IPS-NIHi11 (cell line): ENCODE measurements around the gene VTI1A.

Source experiments
- DNase-seq: peaks from one replicate; pipeline ENCODE4 v3.0.0; 2012; ENCODE audit warnings: mixed read lengths, low spot score

VTI1A gene

DNA sequence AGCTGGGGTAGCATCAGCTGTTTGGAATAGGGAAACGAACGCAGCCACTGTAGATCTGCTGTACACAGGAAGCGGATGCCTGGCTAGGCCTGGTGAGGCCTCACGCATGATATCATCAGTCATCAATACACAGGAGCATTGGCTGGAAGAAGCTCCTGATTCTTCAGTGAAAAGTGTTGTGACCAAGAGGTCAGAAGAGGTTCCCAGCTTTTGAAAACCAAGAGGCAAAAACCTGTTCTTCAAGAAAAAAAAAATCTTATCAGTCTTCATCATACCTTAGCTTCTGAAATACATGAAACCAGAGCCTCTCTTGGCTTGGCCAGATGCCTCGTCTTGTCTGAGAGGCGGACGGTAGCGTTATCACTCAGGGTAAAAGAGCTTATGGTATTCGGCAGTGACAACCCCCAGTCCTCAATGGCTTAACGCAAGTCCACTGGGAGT, 363.7 kb downstream of the VTI1A start:
- DNase-seq, result no peak

DNA sequence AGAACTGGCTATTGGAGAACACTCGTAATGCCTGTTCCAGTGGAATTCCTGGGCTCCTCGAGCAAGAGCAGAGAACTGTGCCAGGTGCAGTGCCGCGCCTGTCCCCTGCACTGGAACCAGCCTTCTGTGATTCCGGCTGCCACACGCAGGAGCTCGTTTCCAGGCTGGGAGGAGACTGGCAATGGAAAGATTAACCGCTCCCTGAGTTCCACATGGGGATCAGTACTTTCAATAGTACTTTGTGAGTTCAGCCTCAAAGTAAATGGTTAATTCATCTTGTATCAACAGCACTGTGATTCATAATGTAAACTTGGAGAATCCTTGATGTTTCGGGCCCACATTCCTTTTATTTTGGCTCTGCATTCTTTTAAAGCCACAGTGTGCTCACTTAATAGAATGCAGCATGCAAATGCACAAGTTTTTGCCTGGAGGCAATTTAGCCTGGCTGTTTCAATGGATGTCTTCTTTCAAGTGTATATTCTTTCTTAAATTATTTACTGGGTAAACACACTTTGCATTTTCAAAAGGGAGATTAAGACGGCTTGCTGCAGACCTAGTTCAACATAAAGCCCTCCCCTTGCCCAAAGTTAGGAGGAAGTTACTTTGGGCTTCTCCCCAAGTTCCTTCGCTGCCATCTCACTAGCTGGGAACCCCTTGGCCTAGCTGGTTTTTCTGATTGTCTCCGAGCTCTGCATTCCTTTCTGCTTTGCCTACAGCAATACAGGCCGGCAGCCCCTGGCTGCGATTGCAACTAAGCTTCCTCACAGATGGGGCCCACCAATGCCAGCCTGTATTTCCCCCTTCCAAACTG, 364.9 kb downstream of the VTI1A start:
- peak; percentile 61 for DNase-seq

DNA sequence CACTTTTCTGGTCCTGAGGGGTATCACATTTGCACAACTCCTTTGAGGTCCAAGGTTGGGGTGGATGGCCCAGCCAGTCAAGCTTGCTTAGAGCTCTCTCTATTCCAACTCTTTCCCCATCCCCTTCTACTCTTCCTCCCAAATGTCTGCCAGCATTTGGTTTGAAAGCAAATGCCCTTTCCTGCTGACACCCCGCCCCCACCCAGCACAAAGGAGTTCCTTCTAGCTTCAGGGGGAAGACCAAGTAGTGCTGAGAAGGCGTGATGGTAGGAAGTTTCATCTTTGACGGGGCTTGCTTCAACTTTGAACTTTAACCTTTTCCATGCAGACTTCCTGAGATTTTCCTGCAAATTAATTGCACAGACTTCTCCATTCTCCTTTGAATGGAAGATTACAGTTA, 365.6 kb downstream of the VTI1A start:
- DNase-seq, result no peak

DNA sequence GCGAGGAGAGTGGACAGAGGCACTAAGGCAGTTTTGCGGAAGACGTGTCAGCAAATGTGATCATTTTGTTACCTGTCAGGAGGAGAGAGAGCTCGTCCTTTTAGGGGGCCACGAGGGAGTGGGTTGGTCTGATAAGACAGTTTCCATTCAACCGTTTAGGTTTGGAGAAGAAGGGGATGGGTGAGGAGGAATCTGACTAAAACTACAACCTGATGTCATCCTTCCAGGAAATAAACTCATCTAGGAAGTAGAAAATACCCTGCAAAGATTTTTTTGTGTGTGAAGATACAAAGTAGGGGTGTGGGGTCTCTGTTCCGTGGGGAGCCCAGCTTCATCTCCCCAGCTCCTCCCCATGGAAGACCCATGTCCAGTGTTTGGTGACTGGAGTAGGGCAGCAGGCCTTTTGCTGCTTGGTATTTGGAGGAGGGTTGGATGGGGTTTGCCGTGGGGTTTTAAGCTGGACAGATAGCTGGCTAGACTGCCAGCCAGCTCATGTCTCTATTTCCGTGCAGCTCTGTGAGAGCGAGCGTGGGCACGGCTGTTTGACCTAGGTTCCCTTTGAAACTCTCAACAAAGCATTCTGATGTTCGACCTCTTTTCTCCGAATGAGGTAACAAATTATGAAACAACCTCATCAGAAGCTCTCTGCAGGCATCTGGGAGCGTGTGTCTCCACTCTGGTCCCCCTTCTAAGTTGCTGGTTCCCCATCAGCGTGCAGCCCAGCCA, 367.0 kb downstream of the VTI1A start:
- no peak for DNase-seq

DNA sequence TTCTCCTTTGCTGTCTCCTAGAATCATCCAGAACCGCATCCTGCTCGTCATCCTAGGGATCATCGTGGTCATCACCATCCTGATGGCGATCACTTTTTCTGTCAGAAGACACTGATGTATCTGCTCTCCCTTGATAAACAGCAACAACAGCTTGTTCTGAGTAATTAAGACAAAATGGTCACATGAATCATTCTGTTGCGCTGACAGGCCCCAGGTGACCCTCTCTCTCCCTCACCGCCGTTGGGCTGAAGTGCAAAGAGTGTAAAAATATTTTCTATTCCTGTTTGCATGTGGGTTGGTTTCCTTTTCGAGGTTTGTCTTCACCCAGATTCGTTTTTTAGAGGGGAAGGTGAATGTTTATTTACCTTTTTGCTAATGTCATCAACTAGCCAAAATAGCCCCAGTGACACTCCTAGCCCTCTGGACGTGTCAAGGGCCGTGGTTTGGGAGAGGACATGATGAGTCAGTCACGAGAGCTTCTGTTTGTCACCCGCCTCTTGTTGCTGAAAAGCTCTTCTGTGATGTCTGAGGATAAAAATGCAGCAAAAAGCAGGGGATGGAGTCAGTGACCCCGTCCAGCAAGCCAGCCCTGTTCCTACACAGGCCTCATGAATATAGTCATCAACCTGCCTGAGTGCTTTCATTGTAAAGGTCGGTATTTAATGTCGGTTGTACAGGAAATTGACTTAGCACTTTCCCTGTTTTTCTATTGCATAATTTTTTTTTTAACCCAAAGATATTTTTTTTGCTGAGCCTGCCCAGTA, 368.4 kb downstream of the VTI1A start:
- DNase-seq, result no peak

DNA sequence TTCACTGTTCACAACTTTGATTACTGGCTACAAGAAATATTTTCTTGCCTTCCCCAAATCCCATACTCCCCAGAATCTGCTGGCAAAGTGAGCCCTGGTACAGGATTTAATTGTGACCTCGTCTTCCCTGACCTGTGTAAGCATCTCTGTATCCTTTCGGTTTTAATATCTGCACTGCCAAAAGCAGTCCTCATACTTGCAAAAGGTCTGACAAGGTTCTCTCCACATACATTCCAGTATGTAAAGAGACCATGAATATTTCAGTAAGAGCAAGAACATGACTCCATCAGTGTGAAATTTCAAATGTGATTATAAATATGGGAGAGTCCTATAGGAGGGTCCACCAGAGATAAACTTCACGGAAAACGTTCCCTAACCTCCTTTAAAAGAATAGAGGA, 369.0 kb downstream of the VTI1A start:
- DNase-seq, result no peak

DNA sequence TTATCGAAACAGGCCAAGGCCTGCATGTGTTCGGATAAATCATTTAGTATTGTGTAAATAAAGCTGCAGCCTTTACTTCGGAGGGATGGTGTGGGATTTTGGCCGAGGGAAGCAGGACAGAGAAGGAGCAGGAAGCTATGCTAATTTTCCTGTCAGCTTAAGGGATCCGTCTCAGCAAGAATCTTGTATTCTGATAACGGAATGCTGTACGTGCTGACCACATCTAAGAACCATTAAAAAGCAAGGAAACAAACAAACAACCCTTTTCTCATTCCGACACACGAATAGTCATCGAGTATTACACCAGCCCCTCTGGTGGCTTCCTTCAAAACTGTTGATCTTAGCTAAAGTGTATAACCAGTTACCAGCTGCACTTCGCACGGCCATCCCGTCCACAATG, 369.9 kb downstream of the VTI1A start:
- DNase-seq, result no peak

DNA sequence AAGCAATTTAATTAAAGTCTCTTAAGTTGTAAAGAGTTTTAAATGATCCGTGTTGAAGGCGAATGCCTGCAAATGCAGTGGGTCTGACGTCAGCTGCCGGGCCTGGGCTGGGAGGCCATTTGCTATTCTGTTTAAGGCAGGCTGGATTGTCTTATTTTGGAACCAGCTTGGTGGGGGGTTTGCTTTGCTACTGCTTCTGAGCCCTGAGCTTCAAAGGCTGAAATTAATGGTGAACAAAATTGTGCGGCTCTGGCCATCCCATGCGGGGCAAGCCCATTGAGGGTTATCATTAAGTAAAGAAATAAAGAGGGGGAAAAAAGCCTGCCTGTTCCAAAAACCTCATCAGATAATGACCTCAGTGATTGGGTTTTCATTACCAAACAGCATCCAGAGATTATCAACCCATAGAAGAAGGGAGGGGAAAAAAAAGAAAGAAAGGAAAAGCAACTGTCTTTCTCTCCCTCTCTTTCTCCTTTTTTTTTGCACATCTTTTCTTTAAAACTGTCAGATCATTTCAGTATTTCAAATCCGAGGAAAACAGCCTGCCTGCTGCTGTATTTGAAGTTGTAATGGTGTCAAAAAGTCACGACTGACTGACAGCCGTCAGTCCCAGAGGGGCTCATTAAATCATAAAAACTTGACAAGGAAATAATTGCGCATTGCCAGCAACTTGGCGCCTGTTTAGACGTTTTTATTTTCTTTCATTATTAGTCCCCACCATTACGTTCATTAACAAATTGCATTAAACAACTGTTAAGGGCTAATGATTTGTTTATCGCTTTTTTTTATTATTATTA, 371.2 kb downstream of the VTI1A start:
- no peak for DNase-seq

DNA sequence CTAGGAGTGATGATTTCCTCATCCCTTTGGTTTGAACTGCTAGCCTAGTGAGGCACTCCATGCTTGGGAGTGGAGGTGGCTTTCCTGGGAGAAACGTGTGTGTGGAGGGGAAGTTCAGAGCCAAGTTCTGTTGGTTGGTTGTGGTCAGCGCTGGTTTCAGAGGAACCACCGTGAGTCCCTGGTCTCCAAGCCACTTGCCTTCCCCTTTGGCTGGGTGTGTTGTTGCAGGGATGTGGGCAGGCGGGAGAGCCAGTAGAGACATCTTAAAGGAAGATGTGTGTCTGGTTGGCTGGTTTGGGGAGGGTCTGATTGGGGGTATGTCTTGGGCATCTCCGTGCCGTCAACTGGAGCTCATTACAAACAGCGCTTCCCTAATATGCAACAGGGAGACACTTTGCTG, 372.2 kb downstream of the VTI1A start:
- no peak for DNase-seq

DNA sequence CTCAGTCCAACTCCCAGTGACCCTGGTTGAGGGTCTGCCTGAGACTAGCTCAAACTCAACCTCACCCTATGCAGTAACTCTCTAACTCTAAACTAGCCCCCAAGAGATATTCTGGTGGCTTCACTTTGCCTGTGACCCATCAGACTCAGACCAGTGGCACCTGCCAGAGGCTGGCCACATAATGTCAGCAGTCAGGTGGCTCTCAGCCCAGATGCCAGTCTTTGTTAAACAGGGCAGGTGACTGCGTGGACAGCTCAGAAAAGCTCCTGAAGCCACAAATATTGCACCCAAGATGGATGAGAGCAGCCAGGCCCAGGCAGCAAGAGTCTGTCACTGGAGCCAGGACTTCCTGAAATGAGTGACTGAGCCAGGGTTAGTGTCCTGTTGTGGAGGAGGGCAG, 373.3 kb downstream of the VTI1A start:
- no peak for DNase-seq

DNA sequence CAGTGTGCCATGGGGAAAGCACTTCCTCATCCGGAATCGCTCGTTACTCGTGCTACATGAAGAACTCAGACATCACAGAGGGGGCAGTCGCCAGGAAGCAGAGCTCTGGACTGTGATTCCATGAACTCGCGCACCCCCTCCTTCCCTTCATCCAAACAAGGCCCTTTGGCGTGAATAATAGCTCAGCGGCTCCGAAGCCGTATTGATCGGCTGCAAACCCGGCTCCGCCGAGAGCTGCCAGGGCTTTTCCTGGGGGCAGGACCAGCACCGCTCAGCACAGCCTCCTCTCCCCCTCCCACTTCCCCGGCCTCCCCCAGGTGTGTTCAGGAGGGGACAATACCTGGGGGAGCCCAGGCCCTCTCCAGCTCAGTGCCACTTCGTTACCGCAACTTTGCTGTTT, 374.0 kb downstream of the VTI1A start:
- no peak for DNase-seq

DNA sequence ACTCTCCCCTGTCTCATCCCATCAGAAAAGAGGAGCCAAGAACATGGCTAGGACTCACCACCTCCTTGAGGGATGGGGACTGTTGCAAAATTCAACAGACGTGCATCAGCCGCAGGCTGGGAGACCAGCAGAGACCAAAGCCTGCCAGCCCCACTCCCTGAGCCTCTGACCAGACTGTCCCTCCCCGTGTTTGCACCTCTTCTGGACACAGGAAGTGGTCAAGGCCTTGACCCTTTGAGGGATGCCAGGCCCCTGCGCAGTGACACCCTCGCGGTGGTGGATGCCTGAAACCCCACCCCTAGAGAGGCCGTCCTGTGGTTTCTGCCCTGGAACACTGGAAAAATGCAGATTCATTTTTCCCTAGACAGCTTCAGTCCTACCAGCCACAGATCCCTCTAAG, 374.6 kb downstream of the VTI1A start:
- DNase-seq, result no peak

DNA sequence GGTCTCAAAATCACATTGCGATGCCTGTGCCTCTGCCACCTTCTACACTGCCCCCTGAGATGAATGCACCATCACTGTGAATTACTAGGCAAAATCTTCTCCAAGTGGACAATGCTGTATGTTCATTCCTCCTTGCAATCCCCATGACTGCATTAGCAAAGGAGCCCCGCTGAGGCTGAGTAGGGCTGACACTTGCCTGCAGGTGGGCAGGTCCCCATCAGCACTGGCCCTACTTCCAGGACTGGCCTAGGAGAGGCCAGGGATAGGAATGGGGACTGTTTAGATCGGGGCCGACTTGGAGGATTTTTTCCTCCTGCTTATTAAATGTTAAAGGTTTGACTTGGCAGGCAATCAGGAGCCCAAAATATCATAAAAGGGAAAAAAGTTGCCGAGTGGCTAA, 376.0 kb downstream of the VTI1A start:
- no peak for DNase-seq

DNA sequence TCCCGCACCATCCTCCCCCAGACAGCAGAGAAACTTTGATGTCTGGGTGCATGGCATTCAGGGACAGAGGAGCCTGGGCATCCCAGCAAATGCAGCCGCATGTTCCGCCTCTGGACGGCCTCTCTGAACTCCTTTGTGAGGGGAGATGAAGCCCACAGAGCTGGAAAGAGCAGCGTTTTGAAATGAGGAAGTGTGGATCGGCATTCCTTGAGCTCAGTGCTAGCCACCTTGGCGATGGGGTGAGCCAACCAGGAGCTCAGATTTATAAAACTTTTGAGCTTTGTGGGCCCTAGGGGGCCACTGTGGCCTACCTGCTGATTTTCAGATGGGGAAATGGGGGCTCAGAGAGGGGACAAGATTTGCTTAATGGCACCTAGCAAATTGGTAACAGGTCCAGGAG, 376.6 kb downstream of the VTI1A start:
- DNase-seq, result no peak

DNA sequence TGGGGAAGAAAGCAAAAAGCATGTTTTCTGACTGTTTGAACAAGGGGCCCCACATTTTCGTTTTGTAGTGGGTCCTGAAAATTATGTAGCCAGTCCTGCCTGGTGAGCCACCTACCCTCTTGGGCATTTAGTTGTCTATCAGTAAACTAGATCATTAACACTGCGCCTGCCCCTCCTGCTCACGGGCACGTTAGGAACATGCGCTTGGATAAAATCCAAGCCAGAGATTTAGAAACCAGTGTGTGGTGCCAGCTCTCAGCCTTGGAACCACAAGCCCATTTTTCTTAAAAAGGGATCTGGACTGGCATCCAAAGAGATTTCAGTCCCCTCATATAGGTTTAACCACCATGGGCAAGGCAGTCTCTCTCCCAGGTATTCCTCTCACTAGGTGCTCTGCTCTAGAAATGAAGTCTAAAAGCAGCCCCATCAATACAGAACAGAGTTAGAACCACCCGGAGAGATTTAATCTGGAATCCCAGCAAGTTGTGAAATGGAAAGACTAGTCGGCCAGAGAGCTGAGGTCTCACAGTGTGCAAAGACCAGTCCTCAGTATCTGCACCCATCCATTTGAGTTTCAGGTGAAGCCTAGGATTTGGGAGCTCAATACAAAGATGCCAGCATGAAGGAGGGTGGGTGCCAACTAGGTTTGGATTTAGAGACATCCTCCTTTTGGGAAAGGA, 379.1 kb downstream of the VTI1A start:
- no peak for DNase-seq

DNA sequence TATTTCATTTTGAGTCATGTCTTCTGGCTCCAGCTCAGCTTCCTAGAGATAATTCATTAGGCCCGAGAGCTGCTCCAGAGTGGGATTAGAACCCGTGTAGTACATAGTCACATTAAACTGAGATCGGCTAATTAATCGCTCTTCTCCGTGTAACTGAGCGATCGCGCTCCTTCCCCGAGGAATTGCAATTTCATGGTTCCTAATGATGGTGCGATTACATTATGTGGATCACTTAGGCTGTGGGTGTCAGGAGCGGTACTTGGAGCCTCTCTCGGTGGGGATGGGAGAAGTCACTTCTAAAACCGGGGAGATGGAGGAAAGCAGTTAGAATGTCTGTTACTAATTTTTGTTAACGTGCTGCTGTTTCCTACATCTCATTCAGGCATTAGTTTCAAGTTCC, 380.1 kb downstream of the VTI1A start:
- no peak for DNase-seq

DNA sequence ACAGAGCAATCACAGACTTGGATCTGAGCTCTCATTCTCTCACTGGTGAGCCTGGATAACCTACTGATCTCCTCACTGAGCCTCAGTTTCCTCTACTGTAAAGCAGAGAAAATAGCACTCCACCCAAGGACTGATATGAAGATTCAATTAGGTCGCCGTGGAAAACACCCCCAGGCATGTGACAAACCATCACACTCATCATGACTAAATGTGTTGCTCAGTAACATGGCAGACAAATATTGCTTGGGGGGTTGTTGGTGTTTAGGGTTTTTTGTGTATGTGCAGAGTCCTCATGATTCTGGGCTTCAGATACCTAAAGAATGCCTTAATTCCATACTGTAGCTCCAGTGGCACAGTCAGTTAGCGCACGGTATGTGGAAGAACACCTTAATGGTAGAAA, 380.9 kb downstream of the VTI1A start:
- no peak for DNase-seq

DNA sequence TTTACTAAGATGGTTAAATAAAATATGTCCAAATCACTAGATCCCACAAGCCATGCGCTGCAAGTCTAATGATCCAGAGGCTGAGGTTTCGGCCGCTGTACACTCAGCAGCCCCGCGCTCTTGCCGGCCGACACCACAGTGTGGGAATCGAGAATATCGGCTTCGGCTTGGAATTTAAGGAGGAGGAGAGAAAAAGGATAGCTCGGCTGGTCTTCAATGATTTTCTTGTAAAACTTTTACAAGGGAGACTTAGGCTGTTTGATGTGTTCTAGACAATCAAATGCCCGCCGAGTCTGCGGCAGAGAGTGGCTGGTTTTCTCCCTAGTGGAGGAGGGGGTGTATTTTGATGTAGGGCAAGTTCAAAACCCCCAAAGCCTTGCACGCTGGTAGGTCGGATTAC, 384.8 kb downstream of the VTI1A start:
- no peak for DNase-seq

DNA sequence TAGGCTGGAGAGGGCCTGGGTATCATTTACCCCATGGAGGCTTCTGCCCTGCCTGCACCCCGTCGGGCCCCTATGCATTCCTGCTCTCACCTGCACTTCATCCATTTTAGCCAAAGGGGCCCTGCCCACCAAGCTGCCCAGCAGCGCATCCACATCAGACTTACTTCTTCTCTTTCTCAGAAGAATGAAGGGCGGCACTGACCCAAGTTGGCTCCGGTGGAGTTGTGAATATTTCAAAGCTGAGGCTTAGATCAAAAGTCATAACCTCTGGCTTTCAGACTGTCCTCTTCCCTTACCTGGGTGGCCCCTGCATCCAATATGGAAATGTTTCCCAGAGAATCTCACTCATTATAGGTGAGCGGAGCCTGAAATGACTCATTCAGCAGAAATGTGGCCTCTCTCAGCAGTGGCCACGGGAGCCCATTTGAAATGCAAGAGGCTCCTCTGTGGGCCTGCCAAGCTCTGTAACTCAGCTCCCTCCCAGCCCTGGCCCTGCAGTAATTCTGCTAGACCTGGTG, 385.4 kb downstream of the VTI1A start:
- DNase-seq, result peak; percentile 85

DNA sequence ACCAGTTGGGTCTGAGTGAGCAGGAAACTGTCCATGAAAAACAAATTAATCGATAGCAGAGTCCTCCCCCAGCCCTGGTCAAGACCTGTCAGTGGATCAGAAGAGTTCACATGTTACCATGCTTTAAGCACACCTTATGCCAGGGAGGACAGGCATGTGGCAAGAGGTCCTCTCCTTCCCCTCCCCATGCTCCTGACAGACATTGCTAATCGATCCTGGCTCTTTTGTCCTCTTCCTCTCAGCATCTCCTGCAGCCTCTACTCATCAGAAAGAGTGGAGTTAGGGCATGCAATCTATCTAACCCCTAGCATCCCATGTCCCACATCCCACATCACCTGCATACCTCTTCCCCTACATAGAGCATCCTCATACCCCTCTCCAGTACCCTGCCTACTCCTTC, 385.9 kb downstream of the VTI1A start:
- DNase-seq, result no peak

DNA sequence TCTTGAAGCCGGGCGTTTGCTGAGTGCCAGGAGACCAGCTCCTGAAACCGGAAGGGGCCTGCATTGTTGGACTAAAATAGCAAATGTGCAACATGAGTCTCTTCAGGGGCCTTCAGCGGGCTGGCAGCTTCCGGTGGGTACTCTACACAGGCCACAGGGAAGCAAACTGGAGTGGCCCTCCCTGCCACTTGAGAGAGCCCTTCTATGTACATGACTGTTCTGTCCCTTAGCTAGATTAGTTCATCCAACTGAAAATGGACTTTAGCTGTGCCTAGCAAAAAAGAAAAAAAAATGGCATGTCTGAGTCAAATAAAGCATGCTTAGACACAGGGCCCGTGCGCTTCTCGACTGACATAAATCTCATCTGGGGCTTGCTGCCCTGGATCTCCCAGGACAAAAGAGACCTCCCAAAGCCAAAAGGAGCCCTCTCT, 387.8 kb downstream of the VTI1A start:
- no peak for DNase-seq
